HepG2 (cell line): ENCODE results near the gene AMN.

ENCODE experiments used
- CENPT ChIP-seq: sonication (generic); formaldehyde crosslinking; IDR thresholded peaks from 2 replicates; pipeline ENCODE4 v1.8.0; 2022; ENCODE audit warnings: low read depth, mild to moderate bottlenecking, moderate library complexity, missing genetic modification reagents
- EZH2 ChIP-seq: conservative IDR thresholded peaks from 2 replicates; pipeline ENCODE4 v1.6.1; 2012; ENCODE audit warnings: mild to moderate bottlenecking, low read depth, low read length, moderate library complexity
- HNRNPLL ChIP-seq: fragments of 200-400 bp; formaldehyde crosslinking; IDR thresholded peaks from 2 replicates; pipeline ENCODE4 v1.6.1; 2017; ENCODE audit warnings: mild to moderate bottlenecking, low read depth, low read length; ENCODE audit not compliant: poor library complexity, severe bottlenecking
- HOXA5 ChIP-seq: sonication (generic); formaldehyde crosslinking; IDR thresholded peaks from 2 replicates; pipeline ENCODE4 v1.4.0; 2020; ENCODE audit warnings: missing genetic modification reagents
- NR2C2 ChIP-seq: sonication (generic); formaldehyde crosslinking; IDR thresholded peaks from 2 replicates; pipeline ENCODE4 v1.4.0; 2020; ENCODE audit warnings: missing genetic modification reagents, mild to moderate bottlenecking, moderate library complexity, borderline replicate concordance
- SMYD3 ChIP-seq: sonication (generic); formaldehyde crosslinking; IDR thresholded peaks from 2 replicates; pipeline ENCODE4 v1.8.1; 2023; ENCODE audit warnings: mild to moderate bottlenecking, missing genetic modification reagents
- ZFP36L2 ChIP-seq: sonication (generic); formaldehyde crosslinking; IDR thresholded peaks from 2 replicates; pipeline ENCODE4 v1.4.0; 2020; ENCODE audit warnings: missing genetic modification reagents
- ZNF138 ChIP-seq: sonication (generic); formaldehyde crosslinking; IDR thresholded peaks from 2 replicates; pipeline ENCODE4 v1.5.0; 2020; ENCODE audit warnings: mild to moderate bottlenecking, low read depth, missing genetic modification reagents
- TF ChIP-seq, protein P1 (sequence below): sonication (generic); formaldehyde crosslinking; IDR thresholded peaks from 2 replicates; pipeline ENCODE4 v1.5.0; 2020; ENCODE audit warnings: missing genetic modification reagents
- TF ChIP-seq, protein P2 (sequence below), 2 experiments: fragments of 450-650 bp in 1 of 2; sonication (generic) in 1 of 2; formaldehyde crosslinking in 1 of 2; IDR thresholded peaks; 2 replicates each; pipeline versions ENCODE4 v1.6.1 to v1.8.0; 2016 to 2022; ENCODE audit warnings: antibody characterized with exemption in 1 of 2, mild to moderate bottlenecking in 1 of 2, missing genetic modification reagents in 1 of 2
- TF ChIP-seq, protein P3 (sequence below): sonication (generic); formaldehyde crosslinking; IDR thresholded peaks from 2 replicates; pipeline ENCODE4 v1.5.0; 2020; ENCODE audit warnings: mild to moderate bottlenecking, missing genetic modification reagents, moderate library complexity

DNA sequence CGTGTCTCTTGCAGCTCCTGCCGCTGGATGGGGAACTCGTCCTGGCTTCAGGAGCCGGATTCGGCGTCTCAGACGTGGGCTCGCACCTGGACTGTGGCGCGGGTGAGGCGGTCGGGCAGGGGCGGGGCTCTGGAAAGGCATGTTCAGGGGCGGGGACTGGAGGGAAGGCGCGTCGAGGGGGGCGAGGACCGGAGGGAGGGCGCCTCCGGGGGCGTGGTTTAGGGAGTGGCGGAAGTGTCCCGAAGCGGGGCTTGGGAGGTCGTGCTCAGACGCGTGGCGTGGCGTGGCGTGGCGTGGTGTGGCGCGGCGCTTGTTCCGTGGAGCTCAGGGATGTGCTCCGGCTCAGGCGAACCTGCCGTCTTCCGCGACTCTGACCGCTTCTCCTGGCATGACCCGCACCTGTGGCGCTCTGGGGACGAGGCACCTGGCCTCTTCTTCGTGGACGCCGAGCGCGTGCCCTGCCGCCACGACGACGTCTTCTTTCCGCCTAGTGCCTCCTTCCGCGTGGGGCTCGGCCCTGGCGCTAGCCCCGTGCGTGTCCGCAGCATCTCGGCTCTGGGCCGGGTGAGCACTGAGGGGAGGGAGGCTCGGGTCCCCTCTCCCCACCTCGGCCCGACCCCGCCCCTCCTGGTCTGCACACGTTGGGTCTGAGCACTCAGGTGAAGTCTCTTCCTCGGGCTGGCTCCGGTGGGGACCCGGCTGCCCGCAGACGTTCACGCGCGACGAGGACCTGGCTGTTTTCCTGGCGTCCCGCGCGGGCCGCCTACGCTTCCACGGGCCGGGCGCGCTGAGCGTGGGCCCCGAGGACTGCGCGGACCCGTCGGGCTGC is 6.2 kb downstream of the AMN start:
- no peak for TF ChIP-seq SMYD3 (CRISPR knock-in tag)
- no peak for TF ChIP-seq HNRNPLL
- TF ChIP-seq CENPT (CRISPR knock-in tag): no peak
- TF ChIP-seq, protein P1, sequence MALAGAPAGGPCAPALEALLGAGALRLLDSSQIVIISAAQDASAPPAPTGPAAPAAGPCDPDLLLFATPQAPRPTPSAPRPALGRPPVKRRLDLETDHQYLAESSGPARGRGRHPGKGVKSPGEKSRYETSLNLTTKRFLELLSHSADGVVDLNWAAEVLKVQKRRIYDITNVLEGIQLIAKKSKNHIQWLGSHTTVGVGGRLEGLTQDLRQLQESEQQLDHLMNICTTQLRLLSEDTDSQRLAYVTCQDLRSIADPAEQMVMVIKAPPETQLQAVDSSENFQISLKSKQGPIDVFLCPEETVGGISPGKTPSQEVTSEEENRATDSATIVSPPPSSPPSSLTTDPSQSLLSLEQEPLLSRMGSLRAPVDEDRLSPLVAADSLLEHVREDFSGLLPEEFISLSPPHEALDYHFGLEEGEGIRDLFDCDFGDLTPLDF: no peak
- TF ChIP-seq, protein P2, sequence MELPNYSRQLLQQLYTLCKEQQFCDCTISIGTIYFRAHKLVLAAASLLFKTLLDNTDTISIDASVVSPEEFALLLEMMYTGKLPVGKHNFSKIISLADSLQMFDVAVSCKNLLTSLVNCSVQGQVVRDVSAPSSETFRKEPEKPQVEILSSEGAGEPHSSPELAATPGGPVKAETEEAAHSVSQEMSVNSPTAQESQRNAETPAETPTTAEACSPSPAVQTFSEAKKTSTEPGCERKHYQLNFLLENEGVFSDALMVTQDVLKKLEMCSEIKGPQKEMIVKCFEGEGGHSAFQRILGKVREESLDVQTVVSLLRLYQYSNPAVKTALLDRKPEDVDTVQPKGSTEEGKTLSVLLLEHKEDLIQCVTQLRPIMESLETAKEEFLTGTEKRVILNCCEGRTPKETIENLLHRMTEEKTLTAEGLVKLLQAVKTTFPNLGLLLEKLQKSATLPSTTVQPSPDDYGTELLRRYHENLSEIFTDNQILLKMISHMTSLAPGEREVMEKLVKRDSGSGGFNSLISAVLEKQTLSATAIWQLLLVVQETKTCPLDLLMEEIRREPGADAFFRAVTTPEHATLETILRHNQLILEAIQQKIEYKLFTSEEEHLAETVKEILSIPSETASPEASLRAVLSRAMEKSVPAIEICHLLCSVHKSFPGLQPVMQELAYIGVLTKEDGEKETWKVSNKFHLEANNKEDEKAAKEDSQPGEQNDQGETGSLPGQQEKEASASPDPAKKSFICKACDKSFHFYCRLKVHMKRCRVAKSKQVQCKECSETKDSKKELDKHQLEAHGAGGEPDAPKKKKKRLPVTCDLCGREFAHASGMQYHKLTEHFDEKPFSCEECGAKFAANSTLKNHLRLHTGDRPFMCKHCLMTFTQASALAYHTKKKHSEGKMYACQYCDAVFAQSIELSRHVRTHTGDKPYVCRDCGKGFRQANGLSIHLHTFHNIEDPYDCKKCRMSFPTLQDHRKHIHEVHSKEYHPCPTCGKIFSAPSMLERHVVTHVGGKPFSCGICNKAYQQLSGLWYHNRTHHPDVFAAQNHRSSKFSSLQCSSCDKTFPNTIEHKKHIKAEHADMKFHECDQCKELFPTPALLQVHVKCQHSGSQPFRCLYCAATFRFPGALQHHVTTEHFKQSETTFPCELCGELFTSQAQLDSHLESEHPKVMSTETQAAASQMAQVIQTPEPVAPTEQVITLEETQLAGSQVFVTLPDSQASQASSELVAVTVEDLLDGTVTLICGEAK (IDR thresholded peaks at IDR 0.05): no peak
- TF ChIP-seq, protein P2 (CRISPR knock-in tag; IDR thresholded peaks at IDR 0.05): no peak
- no peak for TF ChIP-seq NR2C2
- no peak for TF ChIP-seq HOXA5 (CRISPR knock-in tag)
- TF ChIP-seq ZNF138 (CRISPR knock-in tag): no peak
- TF ChIP-seq, protein P3, sequence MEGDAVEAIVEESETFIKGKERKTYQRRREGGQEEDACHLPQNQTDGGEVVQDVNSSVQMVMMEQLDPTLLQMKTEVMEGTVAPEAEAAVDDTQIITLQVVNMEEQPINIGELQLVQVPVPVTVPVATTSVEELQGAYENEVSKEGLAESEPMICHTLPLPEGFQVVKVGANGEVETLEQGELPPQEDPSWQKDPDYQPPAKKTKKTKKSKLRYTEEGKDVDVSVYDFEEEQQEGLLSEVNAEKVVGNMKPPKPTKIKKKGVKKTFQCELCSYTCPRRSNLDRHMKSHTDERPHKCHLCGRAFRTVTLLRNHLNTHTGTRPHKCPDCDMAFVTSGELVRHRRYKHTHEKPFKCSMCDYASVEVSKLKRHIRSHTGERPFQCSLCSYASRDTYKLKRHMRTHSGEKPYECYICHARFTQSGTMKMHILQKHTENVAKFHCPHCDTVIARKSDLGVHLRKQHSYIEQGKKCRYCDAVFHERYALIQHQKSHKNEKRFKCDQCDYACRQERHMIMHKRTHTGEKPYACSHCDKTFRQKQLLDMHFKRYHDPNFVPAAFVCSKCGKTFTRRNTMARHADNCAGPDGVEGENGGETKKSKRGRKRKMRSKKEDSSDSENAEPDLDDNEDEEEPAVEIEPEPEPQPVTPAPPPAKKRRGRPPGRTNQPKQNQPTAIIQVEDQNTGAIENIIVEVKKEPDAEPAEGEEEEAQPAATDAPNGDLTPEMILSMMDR: no peak
- no peak for TF ChIP-seq EZH2
- no peak for TF ChIP-seq ZFP36L2 (CRISPR knock-in tag)
